NCI-H2029 treated with DMSO at 0.1 percent for 48 hours (cell line): ENCODE measurements around the gene GDPD3.
A peak's percentile ranks its signal among the peaks of the same experiment; 100 is the strongest.

Experiments used
- DNase-seq: peaks from one replicate; lab custom pipeline; 2025; lab: John Stamatoyannopoulos, UW

GDPD3 gene

DNA sequence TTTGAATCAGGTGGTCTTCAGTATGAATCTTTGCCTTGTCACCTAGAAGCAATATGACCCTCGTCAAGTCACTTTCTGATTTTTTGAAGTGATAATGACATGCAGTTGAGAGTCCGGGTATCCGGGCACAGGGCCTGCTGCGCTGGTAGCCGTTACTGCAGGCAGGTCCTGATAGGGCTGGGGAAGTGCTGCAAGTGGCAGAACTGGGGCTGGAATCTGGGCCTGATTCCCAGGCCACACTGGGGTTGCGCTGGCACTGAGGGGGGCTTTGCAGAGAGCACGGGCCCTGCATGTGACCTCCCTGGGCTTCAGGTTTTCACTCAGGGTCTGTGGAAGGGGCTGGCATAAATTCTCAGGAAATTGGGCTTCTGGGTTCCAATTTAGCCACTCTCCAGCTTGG is 34.6 kb downstream of the GDPD3 start:
- DNase-seq = no peak

DNA sequence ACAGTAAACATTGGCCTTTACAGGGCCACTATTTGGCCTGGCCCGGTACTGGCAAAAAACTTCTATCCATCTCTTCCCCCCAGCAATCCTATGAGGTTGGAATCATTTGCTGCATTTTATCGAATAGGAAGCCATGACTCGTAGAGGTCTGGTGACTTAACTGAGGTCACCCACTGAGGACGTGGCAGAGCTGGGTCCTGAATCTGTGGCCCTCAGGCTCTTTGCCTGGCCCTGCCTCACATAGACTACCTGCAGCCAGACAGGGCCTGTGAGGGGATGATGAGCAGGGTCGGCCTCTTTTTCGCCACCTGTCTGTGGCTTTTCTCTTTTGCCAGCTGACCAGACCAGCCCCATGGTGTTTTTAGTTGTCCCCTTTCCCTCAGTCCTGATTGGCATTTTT is 35.7 kb downstream of the GDPD3 start:
- DNase-seq = no peak

DNA sequence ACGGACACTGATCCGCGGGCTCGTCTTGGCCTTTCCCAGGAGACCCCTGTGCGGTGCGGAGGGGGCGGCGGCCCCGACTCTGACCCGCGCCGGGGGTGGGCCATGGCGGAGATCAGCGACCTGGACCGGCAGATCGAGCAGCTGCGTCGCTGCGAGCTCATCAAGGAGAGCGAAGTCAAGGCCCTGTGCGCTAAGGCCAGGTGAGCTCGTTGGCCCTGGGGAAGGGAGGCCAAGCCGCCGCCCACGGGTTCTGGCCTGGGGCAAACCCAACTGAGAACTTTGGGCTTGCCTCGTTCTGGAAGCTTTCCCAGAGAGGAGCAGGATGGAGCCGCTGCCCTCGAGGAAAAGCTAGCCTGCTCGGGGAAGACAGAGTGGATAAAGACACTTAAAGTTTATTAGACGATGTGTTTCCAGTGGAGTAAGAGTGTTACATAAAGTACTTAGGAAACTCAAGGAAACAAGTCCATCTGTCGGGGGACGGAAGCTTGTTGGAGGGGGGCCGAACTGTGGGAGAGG is 37.0 kb downstream of the GDPD3 start:
- no peak for DNase-seq

DNA sequence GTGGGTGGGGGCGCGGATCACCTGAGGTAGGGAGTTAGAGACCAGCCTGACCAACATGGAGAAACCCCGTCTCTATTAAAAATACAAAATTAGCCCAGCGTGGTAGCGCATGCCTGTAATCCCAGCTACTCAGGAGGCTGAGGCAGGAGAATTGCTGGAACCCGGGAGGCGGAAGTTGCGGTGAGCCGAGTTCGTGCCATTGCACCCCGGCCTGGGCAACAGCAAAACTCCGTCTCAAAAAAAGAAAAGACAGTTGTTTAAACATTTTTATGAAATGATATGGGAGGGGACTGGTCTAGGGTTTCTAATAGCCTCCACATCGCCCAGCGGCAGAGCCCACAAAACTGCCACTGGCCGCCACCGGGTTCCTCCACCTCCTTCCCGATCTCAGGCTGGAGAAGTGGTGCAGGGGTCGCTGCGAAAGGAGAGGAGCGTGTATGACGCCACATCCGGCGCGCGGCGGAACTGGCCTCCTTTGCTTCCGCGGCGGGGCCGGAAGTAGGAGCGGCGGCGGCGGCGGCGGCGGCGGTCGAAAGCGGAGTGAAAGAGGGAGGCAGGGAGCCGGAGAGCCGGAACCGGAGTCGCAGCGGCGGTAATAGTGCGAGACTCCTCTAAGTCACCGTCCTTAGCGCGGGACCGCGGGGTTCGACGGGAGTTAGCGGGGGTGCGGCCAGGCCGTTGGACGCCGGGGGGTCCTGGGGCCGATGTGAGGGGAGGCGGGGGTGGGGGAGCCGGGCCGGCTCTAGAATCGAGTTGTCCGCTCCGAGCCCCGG is 37.6 kb downstream of the GDPD3 start, which contains the start of gene PPP4C:
Gene PPP4C (plus strand): TSS at position 492 of the 773 bp plus-strand sequence. CDS start 384 bp downstream, outside the sequence.
- DNase-seq = peak; percentile 63

DNA sequence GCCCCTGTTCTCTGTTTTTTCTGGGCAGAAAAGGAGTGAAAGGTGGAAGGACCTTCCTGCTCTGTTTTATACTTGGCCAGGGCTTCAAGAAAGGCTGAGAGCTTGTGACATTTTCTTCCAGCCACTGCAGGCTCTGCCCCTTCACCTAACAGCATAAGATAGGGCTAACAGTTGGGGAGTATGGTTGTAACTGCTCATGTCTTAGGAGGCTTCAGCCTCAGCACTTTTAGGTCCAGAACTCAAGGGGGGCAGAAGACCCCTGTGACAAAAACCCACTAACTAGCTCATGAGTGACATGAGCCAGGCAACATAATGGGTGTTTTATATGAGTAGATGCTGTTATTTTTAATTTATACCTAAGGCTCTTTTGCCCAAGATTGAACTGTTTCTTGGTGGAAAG is 42.8 kb downstream of the GDPD3 start:
- no peak for DNase-seq

DNA sequence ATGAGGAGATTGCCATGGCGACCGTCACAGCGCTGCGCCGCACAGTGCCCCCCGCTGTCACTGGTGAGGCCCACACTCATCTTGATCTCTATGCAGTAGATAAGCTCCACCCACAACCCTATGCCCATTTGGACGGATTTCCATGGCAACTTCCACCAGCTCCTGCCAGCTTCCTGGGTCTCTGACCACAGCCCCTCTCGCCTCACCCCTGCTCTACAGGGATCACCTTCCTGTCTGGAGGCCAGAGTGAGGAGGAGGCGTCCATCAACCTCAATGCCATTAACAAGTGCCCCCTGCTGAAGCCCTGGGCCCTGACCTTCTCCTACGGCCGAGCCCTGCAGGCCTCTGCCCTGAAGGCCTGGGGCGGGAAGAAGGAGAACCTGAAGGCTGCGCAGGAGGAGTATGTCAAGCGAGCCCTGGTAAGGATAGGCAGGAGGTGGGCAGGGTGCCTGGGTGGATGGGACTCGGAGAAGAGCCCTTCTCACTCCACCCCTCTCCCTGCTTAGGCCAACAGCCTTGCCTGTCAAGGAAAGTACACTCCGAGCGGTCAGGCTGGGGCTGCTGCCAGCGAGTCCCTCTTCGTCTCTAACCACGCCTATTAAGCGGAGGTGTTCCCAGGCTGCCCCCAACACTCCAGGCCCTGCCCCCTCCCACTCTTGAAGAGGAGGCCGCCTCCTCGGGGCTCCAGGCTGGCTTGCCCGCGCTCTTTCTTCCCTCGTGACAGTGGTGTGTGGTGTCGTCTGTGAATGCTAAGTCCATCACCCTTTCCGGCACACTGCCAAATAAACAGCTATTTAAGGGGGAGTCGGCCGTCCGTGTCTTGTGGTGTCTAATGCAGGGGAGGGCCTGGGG is 43.5 kb downstream of the GDPD3 start:
- no peak for DNase-seq

DNA sequence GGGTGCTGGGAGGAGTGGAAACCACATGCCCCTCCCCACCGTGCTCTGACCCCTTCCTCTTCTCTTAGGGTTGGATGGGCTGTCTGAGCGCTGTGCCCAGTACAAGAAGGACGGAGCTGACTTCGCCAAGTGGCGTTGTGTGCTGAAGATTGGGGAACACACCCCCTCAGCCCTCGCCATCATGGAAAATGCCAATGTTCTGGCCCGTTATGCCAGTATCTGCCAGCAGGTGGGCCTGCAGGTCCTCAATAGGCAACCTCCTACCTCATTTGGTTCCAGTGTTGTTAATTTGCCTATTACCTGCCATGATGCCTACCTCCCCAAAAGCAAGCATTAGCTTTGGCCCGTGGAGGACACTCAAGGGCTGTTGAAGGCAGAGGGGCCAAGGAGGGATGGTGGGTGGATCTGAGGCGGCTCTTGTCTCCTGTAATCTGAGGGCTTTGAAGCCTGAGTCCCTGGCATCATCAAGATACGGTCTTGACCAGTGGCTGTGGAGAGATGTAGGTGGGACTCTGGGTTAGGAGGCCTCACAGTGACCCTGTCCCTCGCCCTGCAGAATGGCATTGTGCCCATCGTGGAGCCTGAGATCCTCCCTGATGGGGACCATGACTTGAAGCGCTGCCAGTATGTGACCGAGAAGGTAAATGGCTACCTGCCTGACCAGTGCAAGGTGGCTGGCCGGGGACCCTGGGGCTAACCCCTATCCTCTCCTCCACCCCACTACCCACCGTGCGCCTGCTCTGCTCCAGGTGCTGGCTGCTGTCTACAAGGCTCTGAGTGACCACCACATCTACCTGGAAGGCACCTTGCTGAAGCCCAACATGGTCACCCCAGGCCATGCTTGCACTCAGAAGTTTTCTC is 44.4 kb downstream of the GDPD3 start:
- no peak for DNase-seq

DNA sequence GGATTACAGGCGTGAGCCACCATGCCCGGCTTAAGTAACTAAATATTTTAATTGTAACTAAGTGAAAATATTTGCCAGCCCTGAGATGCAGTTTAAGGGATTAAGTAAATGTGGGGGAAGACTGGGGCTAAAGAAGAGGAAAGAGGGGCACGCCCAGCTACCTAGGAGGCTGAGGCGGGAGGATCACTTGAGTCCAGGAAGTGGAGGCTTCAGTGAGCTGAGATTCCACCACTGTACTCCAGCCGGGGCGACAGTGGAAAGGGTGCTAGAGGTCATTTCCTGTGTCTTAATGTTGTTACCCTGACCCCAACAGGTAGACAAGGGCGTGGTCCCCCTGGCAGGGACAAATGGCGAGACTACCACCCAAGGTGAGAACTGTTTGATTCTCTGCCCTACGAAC is 45.0 kb downstream of the GDPD3 start:
- no peak for DNase-seq

DNA sequence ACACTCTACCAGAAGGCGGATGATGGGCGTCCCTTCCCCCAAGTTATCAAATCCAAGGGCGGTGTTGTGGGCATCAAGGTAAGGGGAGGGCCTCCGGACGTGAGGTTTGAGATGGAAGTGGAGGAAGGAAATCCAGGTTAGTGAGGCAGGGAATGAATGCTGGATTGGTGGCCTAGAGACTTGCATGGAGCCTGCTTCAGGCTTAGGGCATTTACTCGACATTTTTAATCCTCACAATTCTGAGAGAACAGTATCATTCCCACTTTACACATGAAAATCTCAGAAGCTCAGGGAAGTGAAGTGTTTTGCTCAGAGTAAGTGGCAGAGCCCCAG is 45.8 kb downstream of the GDPD3 start:
- no peak for DNase-seq

DNA sequence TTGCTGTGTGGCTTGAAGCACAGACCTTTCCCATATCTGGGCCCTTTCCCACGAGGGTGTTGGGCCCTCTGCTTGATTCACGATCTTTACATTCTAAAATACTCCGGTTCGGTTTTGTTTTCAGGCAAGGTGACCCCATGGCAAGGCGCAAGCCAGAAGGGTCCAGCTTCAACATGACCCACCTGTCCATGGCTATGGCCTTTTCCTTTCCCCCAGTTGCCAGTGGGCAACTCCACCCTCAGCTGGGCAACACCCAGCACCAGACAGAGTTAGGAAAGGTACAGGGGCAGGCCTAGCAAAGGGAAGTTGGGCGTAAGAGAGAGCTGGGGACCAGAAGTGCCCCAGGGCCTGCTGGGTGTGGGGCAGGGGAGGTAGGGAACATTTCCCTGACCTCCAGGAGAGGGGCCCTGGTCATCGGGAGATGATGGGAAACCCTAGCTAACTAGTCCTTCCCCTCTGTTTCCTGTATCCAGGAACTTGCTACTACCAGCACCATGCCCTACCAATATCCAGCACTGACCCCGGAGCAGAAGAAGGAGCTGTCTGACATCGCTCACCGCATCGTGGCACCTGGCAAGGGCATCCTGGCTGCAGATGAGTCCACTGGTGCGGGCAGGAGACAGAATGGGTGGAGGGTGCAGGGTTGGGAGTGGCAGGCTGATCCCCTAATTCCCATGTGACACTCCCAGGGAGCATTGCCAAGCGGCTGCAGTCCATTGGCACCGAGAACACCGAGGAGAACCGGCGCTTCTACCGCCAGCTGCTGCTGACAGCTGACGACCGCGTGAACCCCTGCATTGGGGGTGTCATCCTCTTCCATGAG is 46.4 kb downstream of the GDPD3 start:
- DNase-seq = no peak

DNA sequence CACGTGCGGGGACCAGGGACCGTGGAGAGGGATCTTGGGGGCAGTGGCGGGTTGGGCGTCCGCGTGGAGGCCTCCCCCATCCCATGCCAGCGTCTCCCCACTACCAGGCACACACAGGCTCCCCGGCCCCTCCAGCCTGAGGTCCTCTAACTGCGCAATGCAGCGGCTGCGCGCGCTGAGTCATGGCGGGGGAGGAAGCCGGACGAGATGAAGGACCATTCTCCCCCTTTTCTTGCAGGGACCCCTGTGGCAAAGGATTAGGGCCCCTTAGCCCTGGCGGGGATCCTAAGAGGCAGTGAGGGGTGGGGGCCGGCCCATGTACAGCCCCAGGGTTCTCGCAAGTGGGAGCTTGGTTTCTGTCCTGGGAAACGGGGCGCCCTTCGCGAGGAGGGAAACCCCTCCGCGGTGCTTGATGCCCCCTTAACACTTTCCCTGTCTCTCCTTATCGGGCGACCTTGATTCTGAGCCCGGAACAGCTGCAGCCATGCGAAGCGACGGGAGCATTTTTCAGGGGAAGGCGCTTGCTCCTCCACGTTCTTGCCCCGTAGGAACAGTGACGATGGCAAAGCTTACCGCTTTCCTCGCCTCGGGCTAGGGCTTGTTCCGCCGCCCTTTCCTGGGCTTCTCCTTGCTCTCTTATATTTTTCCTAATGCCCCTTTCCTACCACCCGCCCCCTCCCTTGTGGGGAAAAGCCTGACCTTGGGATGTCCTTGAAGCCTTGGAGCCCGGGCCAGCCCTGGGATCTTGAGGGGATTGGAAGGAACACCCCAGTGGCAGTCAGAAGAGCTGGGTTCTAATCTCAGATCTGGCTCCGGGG is 47.2 kb downstream of the GDPD3 start:
- DNase-seq = no peak

DNA sequence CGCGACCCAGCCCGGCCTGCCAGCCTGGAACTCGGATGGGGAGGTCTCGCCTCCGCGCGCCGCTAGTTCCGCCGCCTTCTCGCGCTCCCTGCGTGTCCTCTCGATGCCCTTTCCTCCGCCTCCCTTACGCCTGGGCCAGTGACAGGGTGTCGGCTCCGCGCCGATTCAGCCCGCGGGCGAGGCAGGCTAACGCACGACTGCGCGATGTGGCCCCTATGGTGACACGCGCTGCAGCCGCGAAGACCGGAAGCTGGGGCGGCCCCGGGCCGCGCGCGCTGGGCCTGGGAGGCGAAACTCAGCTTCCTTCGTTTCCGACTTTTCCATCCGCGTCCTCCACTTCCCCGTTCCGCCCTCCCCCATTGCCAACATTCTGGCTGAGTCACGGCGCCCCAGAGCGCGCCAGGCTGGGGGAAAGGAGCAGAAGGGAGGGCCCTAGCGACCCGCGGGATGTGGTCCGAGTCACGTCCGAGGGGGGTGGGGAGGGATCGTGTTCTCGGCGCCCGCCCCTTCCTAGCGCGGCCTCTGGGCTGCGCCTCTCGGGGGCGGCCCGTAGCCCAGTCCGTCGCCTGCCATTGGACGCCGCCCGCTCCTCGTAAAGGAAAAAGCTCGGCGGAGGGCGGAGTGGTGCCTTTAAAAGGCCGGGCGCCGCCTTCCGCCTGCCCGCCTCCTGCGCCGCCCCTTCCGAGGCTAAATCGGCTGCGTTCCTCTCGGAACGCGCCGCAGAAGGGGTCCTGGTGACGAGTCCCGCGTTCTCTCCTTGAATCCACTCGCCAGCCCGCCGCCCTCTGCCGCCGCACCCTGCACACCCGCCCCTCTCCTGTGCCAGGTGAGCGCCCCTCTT is 48.0 kb downstream of the GDPD3 start, which contains the start of gene ALDOA:
Gene ALDOA (plus strand): TSS at position 659 of the 841 bp plus-strand sequence. CDS start 1,138 bp downstream, outside the sequence.
- peak; percentile 88 for DNase-seq

DNA sequence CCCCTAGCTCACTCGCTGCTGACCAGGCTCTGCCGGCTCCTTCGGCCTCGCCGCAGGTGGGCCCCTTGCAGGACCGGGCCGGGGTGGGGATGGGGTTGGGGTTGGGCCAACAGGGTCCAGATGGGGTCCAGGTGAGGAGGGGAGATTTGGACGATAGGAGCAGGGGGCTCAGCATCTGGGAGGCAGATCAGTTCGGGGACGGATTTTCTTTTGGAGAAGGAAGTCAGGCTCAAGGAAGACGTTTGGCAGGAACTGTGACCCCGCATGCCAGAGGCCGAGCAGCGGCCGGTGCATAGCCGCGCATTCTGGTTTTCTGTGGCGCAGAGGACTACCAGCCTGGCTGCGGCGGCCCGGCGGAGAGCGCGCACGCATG is 48.6 kb downstream of the GDPD3 start:
- no peak for DNase-seq

DNA sequence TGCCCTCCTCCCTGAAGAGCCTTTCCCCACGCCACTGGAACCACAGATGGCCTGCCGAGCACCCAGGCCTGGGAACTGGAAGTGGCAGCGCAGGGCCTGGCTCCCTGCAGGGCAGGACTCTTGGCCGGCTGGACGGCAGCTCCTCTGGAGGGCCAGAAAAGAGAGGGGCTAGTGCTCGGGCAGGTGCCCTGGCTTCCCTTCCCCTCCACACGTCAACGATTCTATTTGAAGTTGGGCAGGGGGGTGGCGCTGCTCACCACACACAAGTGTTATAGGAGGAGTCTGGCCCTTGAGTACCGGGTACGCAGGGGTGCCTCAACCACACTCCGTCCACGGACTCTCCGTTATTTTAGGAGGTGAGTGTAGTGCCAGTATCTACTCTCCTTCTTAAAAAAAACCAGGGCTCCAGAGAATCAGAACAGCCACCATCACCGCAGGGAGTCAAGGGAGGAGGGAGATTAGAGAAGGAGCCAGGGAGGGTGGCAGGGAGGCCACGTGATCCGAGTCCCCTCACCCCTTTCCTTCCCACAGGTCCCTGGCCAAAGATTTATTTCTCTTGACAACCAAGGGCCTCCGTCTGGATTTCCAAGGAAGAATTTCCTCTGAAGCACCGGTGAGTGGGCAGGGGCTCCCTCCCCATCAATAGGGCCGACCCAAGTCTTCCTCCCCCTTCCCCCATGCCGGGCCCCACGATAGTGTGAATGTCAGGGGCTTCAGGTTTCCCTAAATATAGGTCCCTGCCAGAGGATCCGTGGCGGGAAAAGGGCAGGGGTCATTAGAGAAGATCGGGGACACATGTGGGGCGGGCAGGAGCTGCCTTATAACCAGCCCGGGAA is 49.2 kb downstream of the GDPD3 start:
- no peak for DNase-seq

DNA sequence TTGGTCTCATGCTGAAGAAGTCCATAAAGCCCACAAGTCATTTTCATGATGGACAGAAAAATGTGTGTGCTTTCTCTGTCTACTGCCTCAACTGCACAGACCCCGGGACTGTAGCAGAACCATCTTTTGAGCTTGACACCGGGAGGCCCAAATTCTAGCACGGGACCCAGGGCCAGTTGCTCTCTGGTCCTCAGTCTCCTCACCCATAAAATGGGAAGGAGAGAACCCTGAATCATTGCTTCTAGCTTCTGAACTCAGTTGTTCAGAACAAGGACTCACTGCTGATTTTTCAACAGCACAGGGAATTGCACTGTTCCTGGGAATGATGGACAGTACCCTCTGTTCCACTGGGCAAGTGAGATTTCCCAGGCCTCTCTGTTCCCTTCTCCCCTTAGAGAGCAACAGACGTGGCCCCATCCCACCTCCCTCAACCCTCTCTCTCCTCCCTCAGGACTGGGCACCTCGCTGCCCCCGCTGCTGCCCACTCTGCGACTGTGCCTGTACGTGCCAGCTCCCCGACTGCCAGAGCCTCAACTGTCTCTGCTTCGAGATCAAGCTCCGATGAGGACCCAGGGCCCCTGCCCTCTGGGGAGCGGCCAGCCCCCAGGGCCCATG is 50.0 kb downstream of the GDPD3 start:
- DNase-seq = no peak

DNA sequence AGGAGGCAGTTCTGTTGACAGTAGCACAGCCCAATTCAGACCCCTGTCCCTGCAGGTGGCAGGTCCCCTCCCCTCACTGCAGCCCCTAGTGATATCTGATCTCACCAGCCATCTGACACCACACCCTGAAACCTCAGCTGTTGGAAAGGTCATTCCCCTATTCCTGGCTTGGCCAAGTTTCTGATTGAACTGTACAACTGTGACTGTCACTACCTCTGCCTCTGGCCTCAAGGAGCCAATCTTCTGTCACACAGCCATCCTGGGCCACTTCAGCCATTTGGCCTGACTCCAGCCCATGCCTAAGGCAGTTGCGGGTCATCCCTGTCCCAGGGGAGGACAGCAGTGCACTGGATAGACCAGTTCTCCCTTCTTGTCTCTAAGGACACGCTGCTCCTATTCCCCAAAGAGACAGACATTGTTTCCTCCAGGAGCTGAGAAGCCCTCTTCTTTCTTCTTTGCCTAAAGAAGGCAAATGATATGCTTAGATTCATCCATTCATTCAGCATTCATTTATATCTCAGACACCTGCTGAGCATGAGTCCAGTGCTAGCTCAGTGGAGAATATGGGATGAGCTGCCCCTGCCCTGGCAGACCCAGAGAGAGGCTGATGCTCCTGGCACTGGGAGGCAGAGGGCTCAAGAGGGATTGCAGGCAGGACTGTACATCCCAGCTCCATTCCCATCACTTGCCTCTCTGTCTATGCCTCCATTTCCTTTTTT is 52.3 kb downstream of the GDPD3 start:
- no peak for DNase-seq

DNA sequence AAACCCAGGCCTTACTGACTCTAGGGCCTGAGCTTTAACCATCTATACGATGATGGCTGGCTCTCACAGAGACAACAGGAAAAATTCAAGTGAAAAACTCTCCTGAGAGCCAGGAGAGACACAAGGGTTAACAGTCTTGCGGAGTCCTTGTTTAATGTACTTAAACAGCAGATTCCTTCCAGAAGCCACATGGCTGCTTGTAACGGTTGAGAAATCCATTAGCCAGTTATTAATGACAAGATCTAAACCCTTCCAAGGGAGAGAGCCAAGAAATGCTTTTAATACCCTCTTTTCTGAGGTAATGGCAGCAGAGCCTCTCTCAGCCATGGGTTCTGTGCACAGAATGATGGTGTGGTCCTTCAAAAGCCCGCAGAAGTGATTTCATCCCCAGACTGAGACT is 53.0 kb downstream of the GDPD3 start:
- DNase-seq = no peak
